ENCODE results near the gene MAP1B. TPM values are rescaled to one million over a fixed set of nuclear protein-coding genes. Genes with fewer than 3 reads are reported as not detected.
A peak's percentile ranks its signal among the peaks of the same experiment; 100 is the strongest.

MAP1B gene
- total and polyA plus RNA-seq, 7 experiments from 2014 or later: 0.06 to 0.21 (median 0.10) TPM; not detected in 4

DNA sequence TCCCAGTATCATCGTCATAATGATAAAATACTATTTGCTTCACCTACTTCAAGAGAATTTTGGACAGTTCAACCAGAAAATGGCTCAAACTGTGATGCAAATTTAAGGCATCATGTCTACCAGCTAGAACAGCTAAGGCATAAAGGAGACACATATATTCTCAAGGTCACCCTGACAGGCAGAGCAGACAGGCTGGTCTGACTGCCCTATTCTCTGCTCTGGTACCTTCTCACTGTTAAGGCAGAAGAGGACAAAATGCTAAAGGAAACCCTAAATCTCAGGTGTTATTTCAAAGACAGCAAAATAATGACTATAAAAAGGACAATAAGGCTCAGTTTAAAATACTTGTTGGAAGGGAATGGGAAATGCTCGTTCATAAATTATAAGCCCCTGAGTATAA is 125.6 kb downstream of the MAP1B start:
- no peaks in the 10 kb centered on the region for H3K9me3 Mint-ChIP-seq
- H3K4me1 ChIP-seq (ENCODE audit: control insufficient read depth in 2 of 2, insufficient read depth in 2 of 2, low read length in 2 of 2): peaks cover 8 to 32% of the 10 kb centered on the region in 2 donors
- H3K4me3 ChIP-seq (ENCODE audit: low read length): peak overlapping the region; percentile 1
- no peak for DNase-seq
- peaks cover 0 to 16% (median 0%) of the 10 kb centered on the region in 5 donors for H3K27me3 Mint-ChIP-seq
- no peak overlapping the region for H3K27ac ChIP-seq (ENCODE audit: low read depth, low read length)
- intact Hi-C loops (cut with micrococcal nuclease): loop anchor here in 1 of 2 donors (2.0 to 5.0 kb wide), 3 partner anchors 41 to 96 kb away; no protein-coding TSS in a partner anchor
- POLR2A ChIA-PET: no interaction called here
- H3K36me3 Mint-ChIP-seq: peaks cover 12 to 47% (median 23%) of the 10 kb centered on the region in 5 donors
- H3K4me1 Mint-ChIP-seq: peaks cover 34 to 61% (median 49%) of the 10 kb centered on the region in 7 donors
- no peaks in the 10 kb centered on the region for H3K9me3 ChIP-seq (ENCODE audit: control insufficient read depth in 2 of 3, low read length in 3 of 3)
- H3K4me3 Mint-ChIP-seq: peak overlapping the region; percentile 8 to 66 (median 47)
- CTCF ChIA-PET: no interaction called here
- peaks cover 0 to 23% (median 0%) of the 10 kb centered on the region in 3 experiments for H3K36me3 ChIP-seq (ENCODE audit: control insufficient read depth in 2 of 3, insufficient read depth in 3 of 3, low read length in 3 of 3)
- peak overlapping the region in 3 of 9 donors; percentile 1 to 60 (median 7) for H3K27ac Mint-ChIP-seq
- no peaks in the 10 kb centered on the region for H3K27me3 ChIP-seq (ENCODE audit: control insufficient read depth in 2 of 2, insufficient read depth in 2 of 2, low read length in 2 of 2)
- no peak for ATAC-seq

DNA sequence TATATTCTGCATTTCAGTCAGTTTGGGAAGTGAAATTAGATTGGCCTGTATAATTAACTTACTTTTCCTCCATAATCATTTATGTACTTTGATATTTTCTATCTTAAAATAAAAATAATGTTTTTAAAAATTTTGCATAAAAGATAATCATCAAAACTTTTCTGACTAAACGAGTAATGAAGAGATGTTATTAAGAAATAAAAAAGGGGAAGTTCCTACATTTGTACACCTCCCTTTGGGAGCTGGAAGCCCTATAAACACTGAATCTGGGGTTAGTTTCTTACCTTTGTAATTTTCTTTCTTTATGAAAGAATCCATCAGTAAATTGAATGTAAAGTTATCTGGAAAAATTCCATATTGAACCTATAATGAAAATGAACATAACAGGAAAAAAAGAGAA is 126.6 kb downstream of the MAP1B start:
- Histone ChIP-seq H3K4me3 (ENCODE audit: low read length) (no peak overlapping the region), H3K27ac (ENCODE audit: low read depth, low read length) (no peak overlapping the region), H3K27me3 (ENCODE audit: control insufficient read depth in 2 of 2, insufficient read depth in 2 of 2, low read length in 2 of 2) (no peaks in the 10 kb centered on the region), H3K36me3 (ENCODE audit: control insufficient read depth in 2 of 3, insufficient read depth in 3 of 3, low read length in 3 of 3) (peaks cover 0 to 21% (median 0%) of the 10 kb centered on the region in 3 experiments), H3K9me3 (ENCODE audit: control insufficient read depth in 2 of 3, low read length in 3 of 3) (no peaks in the 10 kb centered on the region), H3K4me1 (ENCODE audit: control insufficient read depth in 2 of 2, insufficient read depth in 2 of 2, low read length in 2 of 2) (peaks cover 8 to 32% of the 10 kb centered on the region in 2 donors)
- Mint-ChIP-seq H3K9me3 (no peaks in the 10 kb centered on the region), H3K4me3 (no peak overlapping the region), H3K36me3 (peaks cover 12 to 53% (median 32%) of the 10 kb centered on the region in 5 donors), H3K4me1 (peaks cover 34 to 61% (median 49%) of the 10 kb centered on the region in 7 donors), H3K27ac (no peak overlapping the region), H3K27me3 (peaks cover 0 to 16% (median 0%) of the 10 kb centered on the region in 5 donors)
- DNase-seq (no peak), ATAC-seq (no peak)
- ChIA-PET POLR2A (no interaction called here), CTCF (interaction anchor here (0.5 to 0.7 kb wide), 2 partner anchors 31 to 754 kb away, joined by 3 to 4 read pairs; no protein-coding TSS in a partner anchor)
- intact Hi-C loops (cut with micrococcal nuclease): loop anchor here in 1 of 2 donors (2.0 to 5.0 kb wide), 3 partner anchors 42 to 97 kb away; no protein-coding TSS in a partner anchor

DNA sequence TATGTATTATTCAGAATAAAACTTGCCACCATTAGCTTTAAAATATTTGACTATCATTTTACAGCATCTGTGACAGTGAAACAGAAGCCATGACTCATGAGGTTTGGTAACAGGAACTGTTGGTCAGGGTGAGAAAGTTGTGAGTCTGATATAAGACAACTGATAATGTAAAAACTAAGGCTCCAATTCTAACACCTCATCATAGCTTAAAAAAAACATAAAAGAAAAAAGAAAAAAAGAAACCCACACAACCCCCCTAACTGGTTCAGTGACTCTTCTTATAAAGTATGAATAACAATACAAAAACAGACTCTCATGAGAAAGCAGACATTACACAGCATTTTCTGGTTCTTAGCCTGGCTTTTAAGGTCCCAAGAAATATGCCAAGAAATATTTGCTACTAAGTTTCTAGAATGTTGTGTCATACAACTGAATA is 127.0 kb downstream of the MAP1B start:
- H3K27ac ChIP-seq (ENCODE audit: low read depth, low read length): no peak overlapping the region
- H3K27ac Mint-ChIP-seq: peak overlapping the region in 1 of 9 donors; percentile 23
- intact Hi-C loops (cut with micrococcal nuclease): loop anchor here in 1 of 2 donors (5.0 kb wide), 2 partner anchors 42 to 97 kb away; no protein-coding TSS in a partner anchor

DNA sequence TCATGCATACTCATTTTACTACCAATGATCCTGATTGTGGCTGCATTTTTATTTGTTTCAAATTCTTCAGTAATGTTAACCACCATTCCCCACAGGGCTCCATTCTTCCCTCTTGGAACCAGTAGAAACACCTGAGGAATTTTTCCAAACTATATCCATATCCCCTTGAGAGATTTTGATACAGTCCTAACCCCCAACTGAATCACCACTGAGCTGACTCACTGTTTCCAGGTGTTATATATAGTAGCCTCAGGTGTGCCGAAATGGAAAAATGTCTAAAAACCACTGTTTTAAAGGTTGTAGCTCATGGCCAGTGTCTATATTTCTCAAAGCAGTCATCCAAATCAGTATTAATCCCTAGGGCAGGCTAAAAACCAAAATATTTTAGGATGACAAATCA is 127.6 kb downstream of the MAP1B start:
- Mint-ChIP-seq H3K4me1 (peaks cover 32 to 61% (median 49%) of the 10 kb centered on the region in 7 donors), H3K27me3 (peaks cover 0 to 16% (median 0%) of the 10 kb centered on the region in 5 donors), H3K4me3 (no peak overlapping the region), H3K9me3 (no peaks in the 10 kb centered on the region), H3K36me3 (peaks cover 12 to 58% (median 32%) of the 10 kb centered on the region in 5 donors), H3K27ac (no peak overlapping the region)
- ATAC-seq (no peak), DNase-seq (no peak)
- Histone ChIP-seq H3K27me3 (ENCODE audit: control insufficient read depth in 2 of 2, insufficient read depth in 2 of 2, low read length in 2 of 2) (no peaks in the 10 kb centered on the region), H3K27ac (ENCODE audit: low read depth, low read length) (no peak overlapping the region), H3K36me3 (ENCODE audit: control insufficient read depth in 2 of 3, insufficient read depth in 3 of 3, low read length in 3 of 3) (peaks cover 0 to 17% (median 0%) of the 10 kb centered on the region in 3 experiments), H3K4me1 (ENCODE audit: control insufficient read depth in 2 of 2, insufficient read depth in 2 of 2, low read length in 2 of 2) (peaks cover 8 to 32% of the 10 kb centered on the region in 2 donors), H3K4me3 (ENCODE audit: low read length) (no peak overlapping the region), H3K9me3 (ENCODE audit: control insufficient read depth in 2 of 3, low read length in 3 of 3) (no peaks in the 10 kb centered on the region)
- ChIA-PET CTCF (no interaction called here), POLR2A (interaction anchor here (0.6 kb wide), 1 partner anchor 85 kb away, joined by 3 read pairs; no protein-coding TSS in a partner anchor)
- intact Hi-C loops (cut with micrococcal nuclease): loop anchor here in 1 of 2 donors (5.0 kb wide), 2 partner anchors 43 to 98 kb away; no protein-coding TSS in a partner anchor

More for the DNA sequence above, 127.0 kb downstream of the MAP1B start:
- peaks cover 0 to 20% (median 0%) of the 10 kb centered on the region in 3 experiments for H3K36me3 ChIP-seq (ENCODE audit: control insufficient read depth in 2 of 3, insufficient read depth in 3 of 3, low read length in 3 of 3)
- H3K27me3 Mint-ChIP-seq: peaks cover 0 to 16% (median 0%) of the 10 kb centered on the region in 5 donors
- peak in 1 of 9 donors; percentile 1 for DNase-seq
- H3K4me3 Mint-ChIP-seq: peak overlapping the region in 2 of 10 donors; percentile 1 to 5
- no peaks in the 10 kb centered on the region for H3K27me3 ChIP-seq (ENCODE audit: control insufficient read depth in 2 of 2, insufficient read depth in 2 of 2, low read length in 2 of 2)
- H3K9me3 Mint-ChIP-seq: no peaks in the 10 kb centered on the region
- H3K4me1 Mint-ChIP-seq: peaks cover 34 to 61% (median 49%) of the 10 kb centered on the region in 7 donors
- H3K4me1 ChIP-seq (ENCODE audit: control insufficient read depth in 2 of 2, insufficient read depth in 2 of 2, low read length in 2 of 2): peaks cover 8 to 32% of the 10 kb centered on the region in 2 donors
- H3K9me3 ChIP-seq (ENCODE audit: control insufficient read depth in 2 of 3, low read length in 3 of 3): no peaks in the 10 kb centered on the region
- peak; percentile 87 for ATAC-seq
- H3K4me3 ChIP-seq (ENCODE audit: low read length): no peak overlapping the region
- CTCF ChIA-PET: interaction anchor here (0.5 to 0.7 kb wide), 2 partner anchors 32 to 754 kb away, joined by 3 to 4 read pairs; no protein-coding TSS in a partner anchor
- POLR2A ChIA-PET: no interaction called here
- H3K36me3 Mint-ChIP-seq: peaks cover 12 to 56% (median 32%) of the 10 kb centered on the region in 5 donors

DNA sequence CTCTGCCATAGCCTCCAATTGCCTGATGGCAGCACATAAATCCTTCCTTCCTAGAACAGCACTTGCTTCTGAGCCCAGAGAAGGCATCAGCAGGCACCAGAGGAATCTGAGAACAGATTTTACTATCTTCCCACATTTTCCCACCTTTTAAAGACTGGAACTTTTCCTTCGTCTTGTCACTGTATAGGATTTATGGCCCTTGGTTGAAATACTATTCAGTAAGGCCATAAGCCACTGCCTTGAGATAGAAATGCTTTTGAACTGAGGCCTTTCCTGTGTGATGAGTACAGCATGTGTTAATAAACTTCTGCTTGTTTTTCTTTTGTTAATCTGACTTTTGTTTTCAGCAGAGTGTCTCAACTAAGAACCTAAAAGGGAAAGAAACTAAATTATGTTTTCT is 128.4 kb downstream of the MAP1B start:
- H3K27me3 ChIP-seq (ENCODE audit: control insufficient read depth in 2 of 2, insufficient read depth in 2 of 2, low read length in 2 of 2): no peaks in the 10 kb centered on the region
- Mint-ChIP-seq H3K9me3 (no peaks in the 10 kb centered on the region), H3K27me3 (peaks cover 0 to 12% (median 0%) of the 10 kb centered on the region in 5 donors), H3K4me3 (no peak overlapping the region), H3K4me1 (peaks cover 26 to 53% (median 40%) of the 10 kb centered on the region in 7 donors), H3K36me3 (peaks cover 7 to 52% (median 26%) of the 10 kb centered on the region in 5 donors), H3K27ac (no peak overlapping the region)
- H3K9me3 ChIP-seq (ENCODE audit: control insufficient read depth in 2 of 3, low read length in 3 of 3): no peaks in the 10 kb centered on the region
- H3K36me3 ChIP-seq (ENCODE audit: control insufficient read depth in 2 of 3, insufficient read depth in 3 of 3, low read length in 3 of 3): peaks cover 0 to 17% (median 0%) of the 10 kb centered on the region in 3 experiments
- ChIA-PET POLR2A (interaction anchor here (0.6 kb wide), 1 partner anchor 86 kb away, joined by 3 read pairs; no protein-coding TSS in a partner anchor), CTCF (no interaction called here)
- no peak for ATAC-seq
- peaks cover 8 to 32% of the 10 kb centered on the region in 2 donors for H3K4me1 ChIP-seq (ENCODE audit: control insufficient read depth in 2 of 2, insufficient read depth in 2 of 2, low read length in 2 of 2)
- H3K4me3 ChIP-seq (ENCODE audit: low read length): no peak overlapping the region
- DNase-seq: no peak
- H3K27ac ChIP-seq (ENCODE audit: low read depth, low read length): no peak overlapping the region
- intact Hi-C loops (cut with micrococcal nuclease): no loop called here

DNA sequence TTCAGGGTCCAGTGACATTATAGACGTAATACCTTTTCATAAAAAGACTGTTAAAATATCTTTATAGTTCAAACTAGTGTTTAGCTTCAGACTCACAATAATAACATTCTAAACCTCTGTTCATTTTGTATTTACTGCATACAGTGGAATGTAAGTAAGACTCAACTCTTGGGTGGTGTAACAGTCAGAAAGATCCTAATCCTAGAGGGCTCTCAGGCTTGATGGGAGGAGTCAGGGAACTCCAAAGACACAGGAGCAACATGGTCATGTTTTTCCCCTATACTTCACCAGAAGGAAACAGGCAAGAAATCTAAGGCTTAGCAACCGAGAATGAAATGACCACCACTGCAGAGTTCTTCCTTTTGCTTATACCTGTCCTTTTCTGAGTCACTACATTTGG is 130.1 kb downstream of the MAP1B start:
- CTCF ChIA-PET: no interaction called here
- no peaks in the 10 kb centered on the region for H3K27me3 ChIP-seq (ENCODE audit: control insufficient read depth in 2 of 2, insufficient read depth in 2 of 2, low read length in 2 of 2)
- Mint-ChIP-seq H3K9me3 (no peaks in the 10 kb centered on the region), H3K27me3 (peaks cover 0 to 11% (median 0%) of the 10 kb centered on the region in 5 donors), H3K36me3 (peaks cover 7 to 49% (median 22%) of the 10 kb centered on the region in 5 donors), H3K27ac (no peak overlapping the region), H3K4me1 (peaks cover 18 to 39% (median 32%) of the 10 kb centered on the region in 7 donors), H3K4me3 (no peak overlapping the region)
- POLR2A ChIA-PET: no interaction called here
- intact Hi-C loops (cut with micrococcal nuclease): no loop called here
- H3K4me3 ChIP-seq (ENCODE audit: low read length): no peak overlapping the region
- ATAC-seq: no peak
- DNase-seq: no peak
- peaks cover 0 to 17% (median 0%) of the 10 kb centered on the region in 3 experiments for H3K36me3 ChIP-seq (ENCODE audit: control insufficient read depth in 2 of 3, insufficient read depth in 3 of 3, low read length in 3 of 3)
- H3K4me1 ChIP-seq (ENCODE audit: control insufficient read depth in 2 of 2, insufficient read depth in 2 of 2, low read length in 2 of 2): peaks cover 8 to 23% of the 10 kb centered on the region in 2 donors
- H3K27ac ChIP-seq (ENCODE audit: low read depth, low read length): no peak overlapping the region
- H3K9me3 ChIP-seq (ENCODE audit: control insufficient read depth in 2 of 3, low read length in 3 of 3): no peaks in the 10 kb centered on the region
